Lower leg skin (tissue), 4 donors: Measurements from ENCODE around the gene C5orf47. TPM values are rescaled to one million over a fixed set of nuclear protein-coding genes. Genes with fewer than 3 reads are reported as not detected.

Experiments used
- DNase-seq, 2 donors: peaks; one replicate each; pipeline ENCODE4 v3.0.0-alpha.2; 2019; ENCODE audit warnings: low spot score in 2 of 2
- H3K4me3 ChIP-seq: fragments of 200-600 bp; sonication (generic); 2 replicates; pipeline ENCODE4 v1.5.1; 2017; ENCODE audit warnings: mild to moderate bottlenecking, low read depth; ENCODE audit not compliant: poor library complexity, severe bottlenecking
- CTCF ChIP-seq, 3 donors: fragments of 450-650 bp; IDR thresholded peaks; one replicate each; pipeline ENCODE4 v1.5.1; 2016; ENCODE audit warnings: antibody characterized with exemption in 3 of 3, mild to moderate bottlenecking in 3 of 3, moderate library complexity in 2 of 3
- POLR2A ChIP-seq, 2 donors: fragments of 450-650 bp; IDR thresholded peaks; one replicate each; pipeline ENCODE4 v1.6.1; 2016 to 2017; ENCODE audit warnings: antibody characterized with exemption in 2 of 2, mild to moderate bottlenecking in 1 of 2, moderate library complexity in 1 of 2
- WGBS, 2 donors: methylation state at CpG; one replicate each; pipeline ENCODE4 v1.1.5; 2018; 5-methylcytosine and 5-hydroxymethylcytosine counted together
- intact Hi-C: fragments of 100-400 bp; cut with DNase I; formaldehyde crosslinking; loops from one replicate; pipeline ENCODE4 v1.15.0; 2023; ENCODE audit warnings: low total_unique reads
- total RNA-seq, 4 donors: library from RNA; depleted of rRNA; stranded (reverse); fragments of >200 nt; gene quantifications; one replicate each; pipeline ENCODE4 v1.1.0, GENCODE V29; 2016

The C5orf47 gene
- total RNA-seq, 4 donors from 2014 or later = not detected

GRCh38 chr5:173945160-173945559 is 43.8 kb upstream of the C5orf47 start:
- 93 to 95% methylated on average over 2 of the region's 2 CpGs for WGBS, 2 donors
- no peak for TF ChIP-seq CTCF (IDR thresholded peaks at IDR 0.05)
- no peak for TF ChIP-seq POLR2A (IDR thresholded peaks at IDR 0.05)
- no peak overlapping the region for H3K4me3 ChIP-seq
- DNase-seq = no peak
- intact Hi-C loops = no loop called here

DNA sequence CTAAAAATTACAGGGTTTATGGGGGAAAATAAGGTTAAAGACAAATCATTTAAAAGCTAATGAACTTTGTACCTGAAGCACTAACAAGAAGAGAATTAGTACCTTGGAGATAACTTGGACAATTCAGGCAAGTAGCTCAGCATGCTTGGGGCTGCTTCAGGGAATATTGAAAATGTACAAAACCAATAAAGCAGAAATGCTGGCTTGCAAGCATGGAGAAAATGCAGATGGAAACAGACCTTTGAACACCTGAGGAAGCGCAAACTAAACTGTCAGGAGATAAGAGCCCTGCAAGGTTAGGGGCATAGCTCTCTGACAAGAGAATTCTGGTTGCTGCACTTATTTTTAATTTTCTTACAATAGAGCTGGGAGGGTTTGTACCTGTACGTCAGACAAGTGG is 42.6 kb upstream of the C5orf47 start:
- intact Hi-C loops = no loop called here
- H3K4me3 ChIP-seq = no peak overlapping the region
- no peak for DNase-seq
- TF ChIP-seq POLR2A (IDR thresholded peaks at IDR 0.05) = no peak
- no peak for TF ChIP-seq CTCF (IDR thresholded peaks at IDR 0.05)
- 96 to 99% methylated on average over 2 of the region's 2 CpGs for WGBS, 2 donors

GRCh38 chr5:173950829-173951228 is 38.1 kb upstream of the C5orf47 start:
- 81 to 85% methylated on average over 2 of the region's 2 CpGs for WGBS, 2 donors
- DNase-seq = no peak
- TF ChIP-seq POLR2A (IDR thresholded peaks at IDR 0.05) (no peak), CTCF (IDR thresholded peaks at IDR 0.05) (no peak)
- intact Hi-C loops = no loop called here
- no peak overlapping the region for H3K4me3 ChIP-seq

DNA sequence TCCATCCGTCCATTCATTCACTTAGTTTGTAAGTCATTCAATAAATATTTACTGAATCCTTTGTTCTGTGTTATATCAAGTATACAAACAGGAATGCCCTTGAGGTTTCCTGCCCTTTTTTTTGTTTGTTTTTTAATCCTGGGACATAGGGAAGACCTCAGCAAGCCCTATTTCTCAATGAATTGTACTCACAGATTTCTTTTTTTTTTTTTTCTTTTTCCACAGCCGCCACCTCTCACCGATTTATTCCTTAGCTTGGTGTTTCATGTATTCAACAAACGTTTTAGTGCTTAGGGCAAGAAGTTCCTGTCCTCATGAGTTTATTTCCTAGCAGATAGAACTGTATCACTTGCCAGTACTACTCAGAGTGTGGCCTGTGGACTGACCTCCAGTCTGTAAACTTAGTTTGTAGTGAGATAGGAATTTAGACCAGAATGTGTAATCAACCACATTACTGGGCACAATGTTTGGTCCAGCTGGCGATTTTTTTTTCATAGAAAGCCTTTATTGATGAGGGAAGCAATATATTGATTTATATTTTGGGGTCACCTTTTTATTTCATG is 35.4 kb upstream of the C5orf47 start:
- DNase-seq = no peak
- 74 to 80% methylated on average over 5 of the region's 5 CpGs for WGBS, 2 donors
- TF ChIP-seq POLR2A (IDR thresholded peaks at IDR 0.05) = no peak
- no peak for TF ChIP-seq CTCF (IDR thresholded peaks at IDR 0.05)
- intact Hi-C loops = no loop called here
- no peak overlapping the region for H3K4me3 ChIP-seq

DNA sequence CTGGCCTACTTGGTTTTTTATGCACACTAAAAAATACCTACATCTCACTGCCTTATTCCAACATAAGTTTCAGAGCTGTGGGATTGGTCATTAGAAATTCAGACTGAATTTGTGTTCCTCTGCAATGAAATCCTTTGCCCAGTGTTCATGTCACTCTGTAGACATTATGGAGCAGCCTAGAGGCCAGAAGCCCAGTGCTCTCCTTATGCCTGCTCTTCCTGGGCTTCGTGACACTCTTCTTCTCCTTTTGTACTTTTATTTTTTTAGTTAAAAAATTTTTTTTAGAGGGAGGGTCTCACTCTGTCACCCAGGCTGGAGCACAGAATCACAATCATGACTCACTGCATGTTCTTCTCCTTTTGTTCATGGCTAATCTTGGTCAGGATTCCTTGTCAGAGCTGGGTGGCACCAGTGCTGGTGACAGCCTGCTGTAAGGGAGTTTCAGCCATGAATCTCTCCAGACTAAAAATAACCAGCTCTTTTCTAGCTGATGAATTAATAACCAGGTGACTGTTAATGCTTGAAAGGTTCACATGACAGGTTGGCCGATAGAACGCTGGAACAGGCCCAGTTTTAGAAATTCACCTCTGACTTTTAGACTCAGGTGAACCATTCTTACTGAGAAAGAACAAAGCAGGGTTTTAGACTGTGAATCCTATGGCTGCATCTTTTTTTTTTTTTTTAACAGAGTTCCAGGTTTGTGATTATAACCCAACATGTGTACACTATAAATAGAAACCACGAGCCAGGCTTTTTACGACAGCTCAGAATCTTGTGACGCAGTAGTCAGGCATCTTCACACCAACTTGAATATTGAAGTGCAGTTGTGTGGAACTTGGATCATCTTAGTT is 34.1 kb upstream of the C5orf47 start:
- 65 to 70% methylated on average over 6 of the region's 6 CpGs for WGBS, 2 donors
- H3K4me3 ChIP-seq = no peak overlapping the region
- no peak for TF ChIP-seq CTCF (IDR thresholded peaks at IDR 0.05)
- no peak for TF ChIP-seq POLR2A (IDR thresholded peaks at IDR 0.05)
- no peak for DNase-seq
- intact Hi-C loops = no loop called here
